Fibroblast of skin of right biceps (primary cell): ENCODE measurements around the gene FADS1.

Experiments
- DNase-seq: peaks from one replicate; pipeline ENCODE4 v3.0.0-alpha.2; 2013

FADS1 gene

GRCh38 chr11:61844909-61845565 is 28.2 kb upstream of the FADS1 start:
- DNase-seq, result no peak

- no peak for DNase-seq
Observed at GRCh38 chr11:61842528-61842820, 25.7 kb upstream of the FADS1 start.

GRCh38 chr11:61841636-61842527 is 25.1 kb upstream of the FADS1 start:
- no peak for DNase-seq

- no peak for DNase-seq
Observed at GRCh38 chr11:61840371-61840770, 23.6 kb upstream of the FADS1 start.

- no peak for DNase-seq
Observed at GRCh38 chr11:61839742-61840141, 22.9 kb upstream of the FADS1 start.

GRCh38 chr11:61838921-61839320 is 22.1 kb upstream of the FADS1 start:
- no peak for DNase-seq

- no peak for DNase-seq
Observed at GRCh38 chr11:61838501-61838900, 21.7 kb upstream of the FADS1 start.

- DNase-seq, result no peak
Observed at GRCh38 chr11:61837411-61838005, 20.7 kb upstream of the FADS1 start.

- no peak for DNase-seq
Observed at GRCh38 chr11:61836193-61836592, 19.4 kb upstream of the FADS1 start.

- peak; percentile 76 for DNase-seq
Observed at GRCh38 chr11:61834278-61835048, 17.7 kb upstream of the FADS1 start.

- no peak for DNase-seq
Observed at GRCh38 chr11:61833926-61834277, 17.1 kb upstream of the FADS1 start.

GRCh38 chr11:61833471-61833870 is 16.7 kb upstream of the FADS1 start:
- no peak for DNase-seq

GRCh38 chr11:61832754-61833153 is 16.0 kb upstream of the FADS1 start:
- DNase-seq, result no peak

- no peak for DNase-seq
Observed at GRCh38 chr11:61832207-61832606, 15.4 kb upstream of the FADS1 start.

- peak; percentile 39 for DNase-seq
Observed at GRCh38 chr11:61830237-61831105, 13.7 kb upstream of the FADS1 start.

GRCh38 chr11:61829806-61830205 is 13.0 kb upstream of the FADS1 start:
- no peak for DNase-seq

- peak; percentile 41 for DNase-seq
Observed at GRCh38 chr11:61828629-61829407, 12.0 kb upstream of the FADS1 start.

- no peak for DNase-seq
Observed at GRCh38 chr11:61828379-61828628, 11.5 kb upstream of the FADS1 start.

GRCh38 chr11:61827571-61828378 is 11.0 kb upstream of the FADS1 start, which contains the start of gene FADS2:
Gene FADS2, plus strand, starts transcription at chr11:61828300. Its CDS starts 91 bp downstream, at chr11:61828391.
- DNase-seq, result peak; percentile 95

GRCh38 chr11:61826930-61827570 is 10.2 kb upstream of the FADS1 start:
- no peak for DNase-seq
